H9 (cell line): ENCODE measurements around the gene INTS3. TPM values are rescaled to one million over a fixed set of nuclear protein-coding genes. Genes with fewer than 3 reads are reported as not detected.

ENCODE experiments used
- DNase-seq: peaks from one replicate; pipeline ENCODE4 v3.0.0-alpha.2; 2017
- H2AFZ ChIP-seq: one replicate; pipeline ENCODE4 v1.6.1; 2013; ENCODE audit warnings: mild to moderate bottlenecking, low read length, control low read depth, moderate library complexity
- H2AK5ac ChIP-seq: 2 replicates; pipeline ENCODE4 v1.6.1; 2013; ENCODE audit warnings: low read length, control low read depth, mixed read lengths; ENCODE audit not compliant: insufficient read length
- H2BK120ac ChIP-seq: one replicate; pipeline ENCODE4 v1.6.1; 2013; ENCODE audit warnings: low read depth, mild to moderate bottlenecking, low read length, control low read depth, inconsistent platforms; ENCODE audit not compliant: poor library complexity, severe bottlenecking
- H2BK12ac ChIP-seq: 2 replicates; pipeline ENCODE4 v1.6.1; 2013; ENCODE audit warnings: low read length, control low read depth, mixed read lengths, low read depth; ENCODE audit not compliant: insufficient read length
- H2BK15ac ChIP-seq: 2 replicates; pipeline ENCODE4 v1.6.1; 2013; ENCODE audit warnings: low read depth, low read length, control low read depth
- H2BK20ac ChIP-seq: one replicate; pipeline ENCODE4 v1.6.1; 2013; ENCODE audit warnings: low read depth, mild to moderate bottlenecking, low read length, control low read depth, inconsistent platforms; ENCODE audit not compliant: poor library complexity, severe bottlenecking
- H2BK5ac ChIP-seq: 2 replicates; pipeline ENCODE4 v1.6.1; 2013; ENCODE audit warnings: low read length, control low read depth, mixed read lengths; ENCODE audit not compliant: insufficient read length
- H3K14ac ChIP-seq: 2 replicates; pipeline ENCODE4 v1.6.1; 2013; ENCODE audit warnings: low read length, control low read depth; ENCODE audit not compliant: insufficient read depth
- H3K18ac ChIP-seq: 2 replicates; pipeline ENCODE4 v1.6.1; 2013; ENCODE audit warnings: low read depth, mild to moderate bottlenecking, mixed read lengths, low read length, control low read depth; ENCODE audit not compliant: insufficient read length
- H3K23ac ChIP-seq: 2 replicates; pipeline ENCODE4 v1.6.1; 2013; ENCODE audit warnings: low read length, control low read depth, mixed read lengths, low read depth; ENCODE audit not compliant: insufficient read length
- H3K23me2 ChIP-seq: 2 replicates; pipeline ENCODE4 v1.6.1; 2013; ENCODE audit warnings: low read depth, mild to moderate bottlenecking, mixed read lengths, low read length, control low read depth; ENCODE audit not compliant: insufficient read length, poor library complexity, severe bottlenecking
- H3K27ac ChIP-seq: 2 replicates; pipeline ENCODE4 v1.5.1; 2013; ENCODE audit warnings: low read length, control low read depth, mixed read lengths, low read depth; ENCODE audit not compliant: insufficient read length
- H3K27me3 ChIP-seq: 2 replicates; pipeline ENCODE4 v1.6.1; 2013; ENCODE audit warnings: low read length, control low read depth, inconsistent platforms; ENCODE audit not compliant: insufficient read depth
- H3K4ac ChIP-seq: 2 replicates; pipeline ENCODE4 v1.6.1; 2013; ENCODE audit warnings: low read depth, mild to moderate bottlenecking, control low read depth, inconsistent platforms, low read length, moderate library complexity
- H3K4me1 ChIP-seq: 2 replicates; pipeline ENCODE4 v1.6.1; 2013; ENCODE audit warnings: low read length, control low read depth, inconsistent platforms; ENCODE audit not compliant: insufficient read depth
- H3K4me2 ChIP-seq: 2 replicates; pipeline ENCODE4 v1.6.1; 2013; ENCODE audit warnings: low read length, control low read depth, mixed read lengths; ENCODE audit not compliant: insufficient read length, insufficient read depth
- H3K56ac ChIP-seq: 2 replicates; pipeline ENCODE4 v1.6.1; 2013; ENCODE audit warnings: low read depth, mild to moderate bottlenecking, mixed read lengths, low read length, control low read depth; ENCODE audit not compliant: insufficient read length
- H3K79me1 ChIP-seq: 2 replicates; pipeline ENCODE4 v1.6.1; 2013; ENCODE audit warnings: low read depth, mild to moderate bottlenecking, moderate library complexity, low read length, control low read depth, inconsistent platforms; ENCODE audit not compliant: insufficient read depth, poor library complexity, severe bottlenecking
- H3K79me2 ChIP-seq: 2 replicates; pipeline ENCODE4 v1.6.1; 2013; ENCODE audit warnings: low read length, control low read depth, inconsistent platforms; ENCODE audit not compliant: insufficient read depth
- H3K9ac ChIP-seq: 2 replicates; pipeline ENCODE4 v1.6.1; 2013; ENCODE audit warnings: low read length, control low read depth, mixed read lengths; ENCODE audit not compliant: insufficient read length; ENCODE audit errors: extremely low read depth
- H3K9me3 ChIP-seq: one replicate; pipeline ENCODE4 v1.6.1; 2013; ENCODE audit warnings: low read depth, low read length, inconsistent platforms; ENCODE audit not compliant: control insufficient read depth
- H3T11ph ChIP-seq: one replicate; pipeline ENCODE4 v1.6.1; 2013; ENCODE audit warnings: mild to moderate bottlenecking, low read length, control low read depth, inconsistent platforms
- H4K20me1 ChIP-seq: one replicate; pipeline ENCODE4 v1.6.1; 2013; ENCODE audit not compliant: control insufficient read depth, insufficient read length, insufficient read depth
- H4K5ac ChIP-seq: 2 replicates; pipeline ENCODE4 v1.6.1; 2013; ENCODE audit warnings: low read depth, mild to moderate bottlenecking, mixed read lengths, low read length, control low read depth; ENCODE audit not compliant: insufficient read length
- H4K8ac ChIP-seq: replicated peaks from 2 replicates; pipeline ENCODE4 v1.6.1; 2013; ENCODE audit warnings: low read length, control low read depth, mixed read lengths, low read depth; ENCODE audit not compliant: insufficient read length
- H4K91ac ChIP-seq: 2 replicates; pipeline ENCODE4 v1.6.1; 2013; ENCODE audit warnings: low read depth, mild to moderate bottlenecking, moderate library complexity, mixed read lengths, low read length, control low read depth; ENCODE audit not compliant: insufficient read length
- H3K27ac Mint-ChIP-seq, 3 experiments: 2 replicates in 2 of 3; 3 replicates in 1 of 3; pipeline ENCODE4 v1.8.0; 2020 to 2021; ENCODE audit warnings: mixed read lengths in 3 of 3, mild to moderate bottlenecking in 1 of 3, moderate library complexity in 1 of 3
- H3K27me3 Mint-ChIP-seq: 2 replicates; pipeline ENCODE4 v1.8.0; 2021; ENCODE audit warnings: low read depth, mild to moderate bottlenecking, moderate library complexity, mixed read lengths
- H3K36me3 Mint-ChIP-seq, 3 experiments: 2 replicates in 2 of 3; 3 replicates in 1 of 3; pipeline ENCODE4 v1.8.0; 2020 to 2021; ENCODE audit warnings: low read depth in 3 of 3, mixed read lengths in 3 of 3; ENCODE audit not compliant: insufficient read depth in 1 of 3
- H3K4me1 Mint-ChIP-seq, 2 experiments: 2 replicates each; pipeline ENCODE4 v1.8.0; 2020; ENCODE audit warnings: mixed read lengths in 2 of 2
- H3K4me3 Mint-ChIP-seq, 2 experiments: 2 replicates in 1 of 2; 3 replicates in 1 of 2; pipeline ENCODE4 v1.8.0; 2020 to 2021; ENCODE audit warnings: mild to moderate bottlenecking in 2 of 2, mixed read lengths in 2 of 2, moderate library complexity in 1 of 2
- H3K9me3 Mint-ChIP-seq, 2 experiments: 2 replicates in 1 of 2; 3 replicates in 1 of 2; pipeline ENCODE4 v1.8.0; 2020; ENCODE audit warnings: mild to moderate bottlenecking in 2 of 2, mixed read lengths in 2 of 2, moderate library complexity in 1 of 2
- WGBS: extraction: QIAGEN DNeasy Blood & Tissue Kit; methylation state at CpG from one replicate; pipeline ENCODE4 v1.1.7; 2013; ENCODE audit warnings: missing lambda C conversion rate, low lambda C conversion rate, mixed read lengths; ENCODE audit not compliant: insufficient read length; ENCODE audit errors: extremely low coverage; 5-methylcytosine and 5-hydroxymethylcytosine counted together
- total RNA-seq: library from RNA; stranded (reverse); gene quantifications from 2 replicates; pipeline ENCODE4 v1.2.1, GENCODE V29; 2021
- TF ChIP-seq, protein P1 (sequence below): fragments of 200-600 bp; sonication (generic); conservative IDR thresholded peaks from 3 replicates; pipeline ENCODE4 v1.8.0; 2021; ENCODE audit warnings: antibody characterized with exemption, mild to moderate bottlenecking

Gene INTS3
- total RNA-seq, 1 experiment from 2014 or later: 67.1 TPM

GRCh38 chr1:153799566-153800465 is 72.0 kb downstream of the INTS3 start:
- H3K23me2 ChIP-seq: no peaks in the 10 kb centered on the region
- H3K36me3 Mint-ChIP-seq: peaks cover 0 to 10% (median 6%) of the 10 kb centered on the region in 3 experiments; a peak in 4 of 7 replicates

More at GRCh38 chr1:153799566-153800465, 72.0 kb downstream of the INTS3 start:
- H2BK12ac ChIP-seq: no peak overlapping the region
- H2BK15ac ChIP-seq: no peak overlapping the region
- H4K91ac ChIP-seq: no peak overlapping the region
- H3K4me2 ChIP-seq: no peak overlapping the region
- no peak overlapping the region for H4K5ac ChIP-seq
- H3K4me1 ChIP-seq: no peaks in the 10 kb centered on the region
- Mint-ChIP-seq H3K9me3 (no peaks in the 10 kb centered on the region), H3K4me3 (no peak overlapping the region), H3K27me3 (peaks cover 4% of the 10 kb centered on the region), H3K4me1 (peaks cover 24 to 31% of the 10 kb centered on the region in 2 experiments), H3K27ac (peak overlapping the region in 1 of 3 experiments; percentile 73; a peak in 1 of 7 replicates)
- H3K4ac ChIP-seq: no peak overlapping the region
- no peak overlapping the region for H2BK5ac ChIP-seq
- TF ChIP-seq, protein P1, sequence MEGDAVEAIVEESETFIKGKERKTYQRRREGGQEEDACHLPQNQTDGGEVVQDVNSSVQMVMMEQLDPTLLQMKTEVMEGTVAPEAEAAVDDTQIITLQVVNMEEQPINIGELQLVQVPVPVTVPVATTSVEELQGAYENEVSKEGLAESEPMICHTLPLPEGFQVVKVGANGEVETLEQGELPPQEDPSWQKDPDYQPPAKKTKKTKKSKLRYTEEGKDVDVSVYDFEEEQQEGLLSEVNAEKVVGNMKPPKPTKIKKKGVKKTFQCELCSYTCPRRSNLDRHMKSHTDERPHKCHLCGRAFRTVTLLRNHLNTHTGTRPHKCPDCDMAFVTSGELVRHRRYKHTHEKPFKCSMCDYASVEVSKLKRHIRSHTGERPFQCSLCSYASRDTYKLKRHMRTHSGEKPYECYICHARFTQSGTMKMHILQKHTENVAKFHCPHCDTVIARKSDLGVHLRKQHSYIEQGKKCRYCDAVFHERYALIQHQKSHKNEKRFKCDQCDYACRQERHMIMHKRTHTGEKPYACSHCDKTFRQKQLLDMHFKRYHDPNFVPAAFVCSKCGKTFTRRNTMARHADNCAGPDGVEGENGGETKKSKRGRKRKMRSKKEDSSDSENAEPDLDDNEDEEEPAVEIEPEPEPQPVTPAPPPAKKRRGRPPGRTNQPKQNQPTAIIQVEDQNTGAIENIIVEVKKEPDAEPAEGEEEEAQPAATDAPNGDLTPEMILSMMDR: no peak
- H3K9ac ChIP-seq: no peak overlapping the region
- H3K9me3 ChIP-seq: no peaks in the 10 kb centered on the region
- no peaks in the 10 kb centered on the region for H3K79me2 ChIP-seq
- no peak overlapping the region for H3K23ac ChIP-seq
- no peak overlapping the region for H2BK120ac ChIP-seq
- H3K56ac ChIP-seq: no peak overlapping the region
- no peaks in the 10 kb centered on the region for H3K79me1 ChIP-seq
- no peak overlapping the region for H2AFZ ChIP-seq
- H4K8ac ChIP-seq: no peak overlapping the region
- no peak overlapping the region for H2AK5ac ChIP-seq
- H3K27ac ChIP-seq: no peak overlapping the region
- H2BK20ac ChIP-seq: no peak overlapping the region
- H3T11ph ChIP-seq: no peak overlapping the region
- no peak for DNase-seq
- no CpG with 5 or more reads among the region's 27 CpGs for whole genome bisulfite sequencing
- H3K18ac ChIP-seq: no peak overlapping the region
- no peaks in the 10 kb centered on the region for H4K20me1 ChIP-seq
- H3K14ac ChIP-seq: no peak overlapping the region
- H3K27me3 ChIP-seq: no peaks in the 10 kb centered on the region
